HG03135 (cell line): Measurements from ENCODE around the gene GPN2.
"Not testable (repeated sequence)": the region's sequence is repeated elsewhere in the genome, so short reads cannot be mapped to it uniquely, and the experiment has no call there.

Experiments used
- ATAC-seq: cut with Tn5 transposase; IDR thresholded peaks from one replicate; pipeline ENCODE4 v1.9.1; 2021; ENCODE audit warnings: mild to moderate bottlenecking, moderate library complexity; ENCODE audit not compliant: unreplicated experiment

Gene GPN2

GRCh38 chr1:26837665-26838064 lies 52.4 kb downstream of the GPN2 start:
- not testable (repeated sequence) for ATAC-seq

DNA sequence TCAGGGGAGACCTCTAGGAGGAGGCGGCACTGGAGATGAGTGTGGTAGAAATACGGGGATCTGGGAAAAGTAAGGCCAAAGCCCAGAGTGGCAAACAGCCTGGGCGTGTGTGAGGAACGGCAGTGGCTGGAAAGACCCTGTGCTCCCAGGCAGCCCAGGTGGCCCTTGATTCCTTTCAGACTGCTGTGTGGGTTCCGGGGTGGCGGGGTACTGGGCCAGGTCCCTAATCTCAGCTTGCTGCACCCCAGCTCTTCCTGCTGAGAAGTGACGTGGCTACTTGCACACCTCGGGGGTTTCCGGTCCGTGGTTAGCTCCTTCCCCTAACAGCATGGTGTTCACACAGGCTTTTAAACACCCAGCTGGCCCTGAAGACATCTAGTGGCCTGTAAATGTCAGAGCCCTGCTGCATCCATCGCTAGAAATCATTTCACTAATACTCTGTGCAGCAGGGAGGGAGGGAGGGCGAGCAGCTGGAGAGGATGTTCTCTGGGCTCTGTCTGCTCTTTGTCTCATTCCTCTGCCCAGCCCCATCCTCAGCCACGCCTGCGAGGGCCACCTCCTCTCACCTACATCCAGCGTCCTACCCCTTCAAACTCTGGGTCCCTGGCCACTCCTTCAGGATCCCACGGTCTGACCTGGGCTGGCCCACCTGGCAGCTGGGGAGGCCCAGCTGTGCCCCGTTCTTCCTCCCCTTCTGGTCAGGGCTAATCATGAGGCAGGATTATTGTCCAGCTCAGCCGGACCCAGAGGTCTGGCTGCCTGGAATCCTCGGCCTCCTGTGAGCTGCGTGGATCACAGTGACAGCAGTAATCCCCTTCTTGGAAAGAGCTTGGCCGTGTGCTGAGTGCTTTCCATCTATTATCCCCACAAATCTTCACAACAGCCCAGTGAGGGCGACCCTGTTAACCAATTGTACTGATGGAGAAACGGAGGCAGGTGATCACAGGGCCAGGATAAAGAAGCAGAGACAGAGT lies 56.4 kb downstream of the GPN2 start:
- peak; percentile 80 for ATAC-seq

DNA sequence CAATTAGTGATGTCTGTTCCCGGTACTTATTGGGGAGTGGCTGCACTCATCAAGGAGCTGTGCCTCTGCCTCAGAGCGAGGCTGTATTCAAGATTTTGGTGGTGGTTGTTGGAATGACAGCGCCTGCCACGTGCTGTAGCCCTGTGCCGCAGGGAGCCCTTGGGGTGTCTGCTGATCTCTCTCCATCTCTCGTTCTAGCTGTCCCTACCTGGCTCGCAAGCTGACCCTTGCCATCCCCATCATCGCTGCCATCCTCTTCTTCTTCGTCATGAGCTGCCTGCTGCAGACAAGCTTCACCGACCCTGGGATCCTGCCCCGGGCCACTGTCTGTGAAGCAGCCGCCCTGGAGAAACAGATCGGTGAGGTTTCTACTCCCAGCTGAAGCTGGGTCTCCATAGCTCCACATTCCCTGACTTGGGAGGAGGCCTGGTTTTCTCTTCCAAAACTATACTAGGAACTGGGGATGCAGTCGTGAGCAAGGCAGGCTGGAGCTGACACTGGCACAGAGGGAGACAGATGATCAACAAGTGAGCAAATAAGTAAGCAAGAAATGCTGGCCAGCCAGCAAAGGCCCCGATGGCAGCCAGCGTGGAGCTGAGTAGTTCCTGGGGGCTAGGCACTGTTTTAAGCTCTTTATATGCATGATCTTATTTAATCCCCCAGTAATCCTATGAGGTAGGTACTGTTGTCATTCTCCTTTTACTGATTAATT lies 57.7 kb downstream of the GPN2 start:
- ATAC-seq = no peak

DNA sequence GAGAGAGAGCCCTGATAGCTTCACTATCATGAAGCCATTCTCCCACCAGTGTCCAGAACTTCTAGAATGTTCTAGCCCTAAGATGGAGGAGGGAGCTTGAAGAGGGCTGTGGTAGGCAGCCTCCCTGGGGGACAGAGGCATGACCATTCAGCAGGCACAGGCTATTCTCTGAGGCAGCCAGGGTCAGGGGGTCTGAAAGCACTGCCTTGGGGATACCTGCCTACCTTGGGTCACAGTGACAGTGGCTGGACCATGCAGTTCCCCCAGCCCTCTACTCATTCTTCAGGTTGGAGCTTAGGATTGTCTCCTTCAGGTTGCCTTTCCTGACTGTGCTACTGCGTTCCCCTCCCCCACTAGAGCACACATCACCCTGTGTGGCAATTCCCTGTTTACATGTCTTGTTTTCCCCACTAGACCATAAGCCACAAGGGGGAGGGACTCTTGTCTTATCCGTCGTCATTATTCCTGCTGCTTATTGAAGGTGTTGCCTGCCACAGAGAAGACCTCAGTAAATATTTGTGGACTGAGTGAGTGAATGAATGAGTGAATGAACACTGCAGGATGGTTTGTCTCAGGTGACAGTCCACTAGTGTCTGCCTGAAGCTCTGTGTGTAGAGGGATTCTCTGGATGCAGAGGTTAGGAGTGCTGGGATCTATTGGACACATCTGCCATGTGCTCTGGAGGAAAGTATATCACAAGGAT lies 58.4 kb downstream of the GPN2 start:
- no peak for ATAC-seq

GRCh38 chr1:26831059-26831458 lies 59.0 kb downstream of the GPN2 start:
- no peak for ATAC-seq

DNA sequence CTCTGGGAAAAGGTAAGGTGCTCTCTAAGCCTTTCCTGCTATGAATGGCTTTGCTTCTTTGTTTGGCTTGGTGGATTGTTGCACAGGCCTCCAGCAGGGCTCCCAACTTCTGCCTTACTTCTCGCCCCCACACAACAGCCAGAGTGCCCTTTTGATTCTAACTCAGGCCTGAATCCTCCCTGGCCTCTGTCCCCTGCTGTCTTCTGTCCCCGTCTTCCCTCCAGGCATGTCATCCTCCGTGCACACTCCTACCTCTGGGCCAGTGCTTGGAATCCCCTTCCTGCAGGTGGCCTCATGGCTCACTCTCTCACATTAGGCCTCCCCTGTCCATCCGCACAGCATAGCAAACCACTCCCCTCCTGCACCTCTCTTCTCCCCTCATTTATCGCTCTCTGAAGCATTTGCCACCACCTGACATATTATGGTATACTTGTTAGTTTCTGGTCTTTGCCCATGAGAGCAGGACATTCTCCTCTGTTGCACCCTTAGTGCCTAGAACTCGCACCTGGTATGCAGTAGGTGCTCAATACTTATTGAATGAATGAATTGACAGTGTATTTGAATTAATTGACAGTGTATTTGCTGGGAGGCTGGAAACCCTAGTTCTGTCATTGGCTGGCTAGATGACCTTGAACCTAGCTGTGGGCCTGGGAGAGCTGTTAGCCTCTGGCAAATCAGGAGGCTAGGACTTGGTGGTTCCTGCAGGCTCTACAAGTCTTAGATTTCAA lies 60.7 kb downstream of the GPN2 start:
- ATAC-seq = no peak

GRCh38 chr1:26828411-26828991 lies 61.6 kb downstream of the GPN2 start:
- no peak for ATAC-seq

- ATAC-seq = no peak
Observed at GRCh38 chr1:26827663-26828062, 62.4 kb downstream of the GPN2 start.

DNA sequence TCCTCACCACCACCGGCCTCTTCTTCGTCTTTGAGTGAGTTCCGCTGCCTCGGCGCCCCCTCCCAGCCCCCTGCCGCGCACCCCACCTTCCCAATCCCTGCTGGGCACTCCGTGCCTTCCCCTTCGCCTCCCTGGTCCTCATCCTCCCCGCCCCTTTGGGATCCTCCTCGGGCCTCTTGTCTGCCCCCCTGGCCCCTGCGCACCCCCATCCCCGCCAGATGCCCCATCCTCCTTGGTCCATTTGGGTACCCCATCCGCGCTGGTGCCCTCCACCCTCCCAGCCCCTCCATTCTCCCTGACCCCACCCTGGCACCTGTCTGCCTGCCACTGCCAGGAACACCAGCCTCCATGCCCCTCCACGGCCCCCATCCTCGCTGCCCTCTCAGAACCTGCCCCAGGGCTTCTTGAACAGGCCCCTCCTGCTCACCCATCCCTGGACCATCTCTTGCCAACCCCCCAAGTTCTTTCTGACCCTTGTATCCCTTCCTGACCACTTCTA lies 62.9 kb downstream of the GPN2 start:
- ATAC-seq = no peak

GRCh38 chr1:26826261-26827105 lies 63.6 kb downstream of the GPN2 start, which contains the start of gene ZDHHC18:
ZDHHC18 (plus strand) TSS chr1:26826688; CDS start chr1:26826805, 117 bp downstream.
- ATAC-seq = peak; percentile 61
